ENCODE results near the gene AGK. TPM values are rescaled to one million over a fixed set of nuclear protein-coding genes. Genes with fewer than 3 reads are reported as not detected.

The AGK gene
- total and polyA plus RNA-seq, 2 of the 8 experiments (the other 6 are each of a cell fraction or from before 2014, with no cell fraction given), result 25.8 to 34.0 TPM

DNA sequence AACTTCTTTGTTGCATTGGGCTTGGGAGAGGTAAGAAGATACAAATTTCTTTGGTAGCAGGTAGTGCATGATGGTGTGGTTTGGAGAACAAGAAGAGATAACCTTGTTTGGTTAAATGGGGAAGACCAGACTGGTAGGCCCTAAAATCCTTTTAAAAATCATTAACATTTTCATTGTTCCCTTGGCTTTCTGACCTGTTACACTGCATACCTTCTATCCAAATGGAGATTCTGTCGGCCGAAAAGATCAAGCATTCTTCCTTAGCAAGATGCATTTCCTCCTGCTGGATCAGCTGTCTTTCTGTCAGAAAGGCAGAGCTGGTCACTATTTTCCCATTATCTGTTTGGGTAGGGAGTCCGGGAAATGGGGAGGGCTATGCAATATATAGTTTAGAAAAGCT, 33.7 kb downstream of the AGK start (continued):
- TF ChIP-seq, protein P1, sequence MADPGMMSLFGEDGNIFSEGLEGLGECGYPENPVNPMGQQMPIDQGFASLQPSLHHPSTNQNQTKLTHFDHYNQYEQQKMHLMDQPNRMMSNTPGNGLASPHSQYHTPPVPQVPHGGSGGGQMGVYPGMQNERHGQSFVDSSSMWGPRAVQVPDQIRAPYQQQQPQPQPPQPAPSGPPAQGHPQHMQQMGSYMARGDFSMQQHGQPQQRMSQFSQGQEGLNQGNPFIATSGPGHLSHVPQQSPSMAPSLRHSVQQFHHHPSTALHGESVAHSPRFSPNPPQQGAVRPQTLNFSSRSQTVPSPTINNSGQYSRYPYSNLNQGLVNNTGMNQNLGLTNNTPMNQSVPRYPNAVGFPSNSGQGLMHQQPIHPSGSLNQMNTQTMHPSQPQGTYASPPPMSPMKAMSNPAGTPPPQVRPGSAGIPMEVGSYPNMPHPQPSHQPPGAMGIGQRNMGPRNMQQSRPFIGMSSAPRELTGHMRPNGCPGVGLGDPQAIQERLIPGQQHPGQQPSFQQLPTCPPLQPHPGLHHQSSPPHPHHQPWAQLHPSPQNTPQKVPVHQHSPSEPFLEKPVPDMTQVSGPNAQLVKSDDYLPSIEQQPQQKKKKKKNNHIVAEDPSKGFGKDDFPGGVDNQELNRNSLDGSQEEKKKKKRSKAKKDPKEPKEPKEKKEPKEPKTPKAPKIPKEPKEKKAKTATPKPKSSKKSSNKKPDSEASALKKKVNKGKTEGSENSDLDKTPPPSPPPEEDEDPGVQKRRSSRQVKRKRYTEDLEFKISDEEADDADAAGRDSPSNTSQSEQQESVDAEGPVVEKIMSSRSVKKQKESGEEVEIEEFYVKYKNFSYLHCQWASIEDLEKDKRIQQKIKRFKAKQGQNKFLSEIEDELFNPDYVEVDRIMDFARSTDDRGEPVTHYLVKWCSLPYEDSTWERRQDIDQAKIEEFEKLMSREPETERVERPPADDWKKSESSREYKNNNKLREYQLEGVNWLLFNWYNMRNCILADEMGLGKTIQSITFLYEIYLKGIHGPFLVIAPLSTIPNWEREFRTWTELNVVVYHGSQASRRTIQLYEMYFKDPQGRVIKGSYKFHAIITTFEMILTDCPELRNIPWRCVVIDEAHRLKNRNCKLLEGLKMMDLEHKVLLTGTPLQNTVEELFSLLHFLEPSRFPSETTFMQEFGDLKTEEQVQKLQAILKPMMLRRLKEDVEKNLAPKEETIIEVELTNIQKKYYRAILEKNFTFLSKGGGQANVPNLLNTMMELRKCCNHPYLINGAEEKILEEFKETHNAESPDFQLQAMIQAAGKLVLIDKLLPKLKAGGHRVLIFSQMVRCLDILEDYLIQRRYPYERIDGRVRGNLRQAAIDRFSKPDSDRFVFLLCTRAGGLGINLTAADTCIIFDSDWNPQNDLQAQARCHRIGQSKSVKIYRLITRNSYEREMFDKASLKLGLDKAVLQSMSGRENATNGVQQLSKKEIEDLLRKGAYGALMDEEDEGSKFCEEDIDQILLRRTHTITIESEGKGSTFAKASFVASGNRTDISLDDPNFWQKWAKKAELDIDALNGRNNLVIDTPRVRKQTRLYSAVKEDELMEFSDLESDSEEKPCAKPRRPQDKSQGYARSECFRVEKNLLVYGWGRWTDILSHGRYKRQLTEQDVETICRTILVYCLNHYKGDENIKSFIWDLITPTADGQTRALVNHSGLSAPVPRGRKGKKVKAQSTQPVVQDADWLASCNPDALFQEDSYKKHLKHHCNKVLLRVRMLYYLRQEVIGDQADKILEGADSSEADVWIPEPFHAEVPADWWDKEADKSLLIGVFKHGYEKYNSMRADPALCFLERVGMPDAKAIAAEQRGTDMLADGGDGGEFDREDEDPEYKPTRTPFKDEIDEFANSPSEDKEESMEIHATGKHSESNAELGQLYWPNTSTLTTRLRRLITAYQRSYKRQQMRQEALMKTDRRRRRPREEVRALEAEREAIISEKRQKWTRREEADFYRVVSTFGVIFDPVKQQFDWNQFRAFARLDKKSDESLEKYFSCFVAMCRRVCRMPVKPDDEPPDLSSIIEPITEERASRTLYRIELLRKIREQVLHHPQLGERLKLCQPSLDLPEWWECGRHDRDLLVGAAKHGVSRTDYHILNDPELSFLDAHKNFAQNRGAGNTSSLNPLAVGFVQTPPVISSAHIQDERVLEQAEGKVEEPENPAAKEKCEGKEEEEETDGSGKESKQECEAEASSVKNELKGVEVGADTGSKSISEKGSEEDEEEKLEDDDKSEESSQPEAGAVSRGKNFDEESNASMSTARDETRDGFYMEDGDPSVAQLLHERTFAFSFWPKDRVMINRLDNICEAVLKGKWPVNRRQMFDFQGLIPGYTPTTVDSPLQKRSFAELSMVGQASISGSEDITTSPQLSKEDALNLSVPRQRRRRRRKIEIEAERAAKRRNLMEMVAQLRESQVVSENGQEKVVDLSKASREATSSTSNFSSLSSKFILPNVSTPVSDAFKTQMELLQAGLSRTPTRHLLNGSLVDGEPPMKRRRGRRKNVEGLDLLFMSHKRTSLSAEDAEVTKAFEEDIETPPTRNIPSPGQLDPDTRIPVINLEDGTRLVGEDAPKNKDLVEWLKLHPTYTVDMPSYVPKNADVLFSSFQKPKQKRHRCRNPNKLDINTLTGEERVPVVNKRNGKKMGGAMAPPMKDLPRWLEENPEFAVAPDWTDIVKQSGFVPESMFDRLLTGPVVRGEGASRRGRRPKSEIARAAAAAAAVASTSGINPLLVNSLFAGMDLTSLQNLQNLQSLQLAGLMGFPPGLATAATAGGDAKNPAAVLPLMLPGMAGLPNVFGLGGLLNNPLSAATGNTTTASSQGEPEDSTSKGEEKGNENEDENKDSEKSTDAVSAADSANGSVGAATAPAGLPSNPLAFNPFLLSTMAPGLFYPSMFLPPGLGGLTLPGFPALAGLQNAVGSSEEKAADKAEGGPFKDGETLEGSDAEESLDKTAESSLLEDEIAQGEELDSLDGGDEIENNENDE (IDR thresholded peaks at IDR 0.05; ENCODE audit: insufficient replicate concordance, low read length), result no peak
- TF ChIP-seq, protein P2, sequence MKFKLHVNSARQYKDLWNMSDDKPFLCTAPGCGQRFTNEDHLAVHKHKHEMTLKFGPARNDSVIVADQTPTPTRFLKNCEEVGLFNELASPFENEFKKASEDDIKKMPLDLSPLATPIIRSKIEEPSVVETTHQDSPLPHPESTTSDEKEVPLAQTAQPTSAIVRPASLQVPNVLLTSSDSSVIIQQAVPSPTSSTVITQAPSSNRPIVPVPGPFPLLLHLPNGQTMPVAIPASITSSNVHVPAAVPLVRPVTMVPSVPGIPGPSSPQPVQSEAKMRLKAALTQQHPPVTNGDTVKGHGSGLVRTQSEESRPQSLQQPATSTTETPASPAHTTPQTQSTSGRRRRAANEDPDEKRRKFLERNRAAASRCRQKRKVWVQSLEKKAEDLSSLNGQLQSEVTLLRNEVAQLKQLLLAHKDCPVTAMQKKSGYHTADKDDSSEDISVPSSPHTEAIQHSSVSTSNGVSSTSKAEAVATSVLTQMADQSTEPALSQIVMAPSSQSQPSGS (IDR thresholded peaks at IDR 0.05; ENCODE audit: low read length), result no peak
- peak in 1 of 2 experiments; percentile 86; a peak in 1 of 3 replicates for TF ChIP-seq EP300 (IDR thresholded peaks at IDR 0.05; ENCODE audit: borderline replicate concordance in 1 of 2, low read depth in 2 of 2, low read length in 2 of 2)
